Breast epithelium (tissue), 3 donors: ENCODE results near the gene MBP.

Source experiments
- POLR2A ChIP-seq: fragments of 450-650 bp; IDR thresholded peaks from one replicate; pipeline ENCODE4 v1.6.1; 2016; ENCODE audit warnings: antibody characterized with exemption, mild to moderate bottlenecking, moderate library complexity
- POLR2AphosphoS5 ChIP-seq, 3 donors: sonication (generic); formaldehyde crosslinking; IDR thresholded peaks; one replicate each; pipeline ENCODE4 v1.6.1; 2017; ENCODE audit warnings: antibody characterized with exemption in 3 of 3
- TF ChIP-seq, protein P1 (sequence below), 3 donors: fragments of 450-650 bp; IDR thresholded peaks; one replicate each; pipeline ENCODE4 v1.5.1; 2016 to 2017; ENCODE audit warnings: antibody characterized with exemption in 3 of 3, mild to moderate bottlenecking in 3 of 3, moderate library complexity in 3 of 3

DNA sequence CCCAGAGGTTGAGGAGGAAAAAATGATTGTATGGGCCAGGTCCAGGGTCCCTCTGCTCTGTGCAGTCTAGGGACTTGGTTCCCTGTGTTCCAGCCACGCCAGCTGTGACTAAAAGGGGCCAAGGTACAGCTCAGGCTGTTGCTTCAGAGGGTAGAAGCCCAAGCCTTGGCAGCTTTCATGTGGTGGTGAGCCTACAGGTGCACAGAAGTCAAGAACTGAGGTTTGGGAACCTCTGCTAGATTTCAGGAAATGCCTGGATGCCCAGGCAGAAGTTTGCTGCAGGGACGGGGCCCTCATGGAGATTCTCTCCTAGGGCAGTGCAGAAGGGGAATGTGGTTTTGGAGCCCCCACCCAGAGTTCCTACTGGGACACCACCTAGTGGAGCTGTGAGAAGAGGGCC is 10.6 kb upstream of the MBP start:
- TF ChIP-seq, protein P1, sequence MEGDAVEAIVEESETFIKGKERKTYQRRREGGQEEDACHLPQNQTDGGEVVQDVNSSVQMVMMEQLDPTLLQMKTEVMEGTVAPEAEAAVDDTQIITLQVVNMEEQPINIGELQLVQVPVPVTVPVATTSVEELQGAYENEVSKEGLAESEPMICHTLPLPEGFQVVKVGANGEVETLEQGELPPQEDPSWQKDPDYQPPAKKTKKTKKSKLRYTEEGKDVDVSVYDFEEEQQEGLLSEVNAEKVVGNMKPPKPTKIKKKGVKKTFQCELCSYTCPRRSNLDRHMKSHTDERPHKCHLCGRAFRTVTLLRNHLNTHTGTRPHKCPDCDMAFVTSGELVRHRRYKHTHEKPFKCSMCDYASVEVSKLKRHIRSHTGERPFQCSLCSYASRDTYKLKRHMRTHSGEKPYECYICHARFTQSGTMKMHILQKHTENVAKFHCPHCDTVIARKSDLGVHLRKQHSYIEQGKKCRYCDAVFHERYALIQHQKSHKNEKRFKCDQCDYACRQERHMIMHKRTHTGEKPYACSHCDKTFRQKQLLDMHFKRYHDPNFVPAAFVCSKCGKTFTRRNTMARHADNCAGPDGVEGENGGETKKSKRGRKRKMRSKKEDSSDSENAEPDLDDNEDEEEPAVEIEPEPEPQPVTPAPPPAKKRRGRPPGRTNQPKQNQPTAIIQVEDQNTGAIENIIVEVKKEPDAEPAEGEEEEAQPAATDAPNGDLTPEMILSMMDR (IDR thresholded peaks at IDR 0.05), result no peak
- TF ChIP-seq POLR2A, result no peak
- TF ChIP-seq POLR2AphosphoS5 (IDR thresholded peaks at IDR 0.05), result no peak
